GM12874 (cell line): ENCODE results near the gene GSTCD.

ENCODE experiments used
- CTCF ChIP-seq: IDR thresholded peaks from 2 replicates; pipeline ENCODE4 v1.5.1; 2011; ENCODE audit warnings: low read depth, mild to moderate bottlenecking, control low read depth, low read length, moderate library complexity; ENCODE audit not compliant: insufficient read depth

The GSTCD gene

GRCh38 chr4:105767579-105767978, 59.0 kb downstream of the GSTCD start:
- no peak for TF ChIP-seq CTCF

GRCh38 chr4:105780176-105780575, 71.6 kb downstream of the GSTCD start:
- TF ChIP-seq CTCF: no peak

- TF ChIP-seq CTCF: no peak
Measured at GRCh38 chr4:105784761-105785160, 76.2 kb downstream of the GSTCD start.

GRCh38 chr4:105785792-105786191, 77.2 kb downstream of the GSTCD start:
- TF ChIP-seq CTCF: no peak

- no peak for TF ChIP-seq CTCF
Measured at GRCh38 chr4:105786748-105787147, 78.2 kb downstream of the GSTCD start.

- TF ChIP-seq CTCF: no peak
Measured at GRCh38 chr4:105797225-105797624, 88.6 kb downstream of the GSTCD start.

- TF ChIP-seq CTCF: no peak
Measured at GRCh38 chr4:105805501-105806120, 97.0 kb downstream of the GSTCD start.

- no peak for TF ChIP-seq CTCF
Measured at GRCh38 chr4:105807496-105807895, 98.9 kb downstream of the GSTCD start.
